Muscle of leg (tissue), 11 donors: ENCODE data around the gene ACP7. TPM values are rescaled to one million over a fixed set of nuclear protein-coding genes. Genes with fewer than 3 reads are reported as not detected.

Source experiments
- DNase-seq: peaks from one replicate; pipeline ENCODE4 v3.0.0; 2013
- H3K27ac ChIP-seq: one replicate; pipeline ENCODE4 v1.5.1; 2013; ENCODE audit warnings: mild to moderate bottlenecking, low read length, control low read depth
- H3K27me3 ChIP-seq: one replicate; pipeline ENCODE4 v1.6.1; 2013; ENCODE audit warnings: low read length; ENCODE audit not compliant: control insufficient read depth, insufficient read depth
- H3K36me3 ChIP-seq: one replicate; pipeline ENCODE4 v1.6.1; 2013; ENCODE audit warnings: low read length; ENCODE audit not compliant: control insufficient read depth, insufficient read depth
- H3K4me1 ChIP-seq: one replicate; pipeline ENCODE4 v1.6.1; 2013; ENCODE audit warnings: low read length; ENCODE audit not compliant: control insufficient read depth, insufficient read depth
- H3K4me3 ChIP-seq: one replicate; pipeline ENCODE4 v1.5.1; 2013; ENCODE audit warnings: low read length, control low read depth
- H3K9me3 ChIP-seq: replicated peaks from 2 replicates; pipeline ENCODE4 v1.6.1; 2013; ENCODE audit warnings: low read depth, low read length; ENCODE audit not compliant: control insufficient read depth
- WGBS: methylation state at CpG from one replicate; pipeline ENCODE4 v1.1.5; 2013; ENCODE audit warnings: missing lambda C conversion rate; ENCODE audit not compliant: insufficient coverage; 5-methylcytosine and 5-hydroxymethylcytosine counted together
- polyA plus RNA-seq, 8 donors: library from polyadenylated mRNA; unstranded; fragments of 120-200 nt; gene quantifications; one replicate each; pipeline versions ENCODE4 v1.2.1 to v1.2.3, GENCODE V29; 2013; ENCODE audit warnings: inconsistent platforms in 1 of 8, low replicate concordance in 1 of 8; ENCODE audit not compliant: insufficient read length in 8 of 8, insufficient read depth in 1 of 8
- total RNA-seq: library from RNA; stranded (reverse); fragments of 120-200 nt; gene quantifications from one replicate; pipeline ENCODE4 v1.2.4, GENCODE V29; 2013

Gene ACP7
- total and polyA plus RNA-seq, 9 donors = 0.05 to 0.28 (median 0.10) TPM; not detected in 1

- Histone ChIP-seq H3K27me3 (no peaks in the 10 kb centered on the region), H3K9me3 (no peaks in the 10 kb centered on the region), H3K36me3 (no peaks in the 10 kb centered on the region), H3K4me1 (peaks cover 63% of the 10 kb centered on the region), H3K27ac (peak overlapping the region; percentile 82), H3K4me3 (no peak overlapping the region)
- DNase-seq = peak; percentile 91
- 52% methylated on average over 12 of the region's 22 CpGs for WGBS
Measured at GRCh38 chr19:39130337-39131254, 46.4 kb downstream of the ACP7 start.

- DNase-seq = peak; percentile 86
- WGBS = 11% methylated on average over 10 of the region's 18 CpGs
Measured at GRCh38 chr19:39131255-39131755, 47.1 kb downstream of the ACP7 start.

GRCh38 chr19:39132344-39132969, 48.3 kb downstream of the ACP7 start:
- 61% methylated on average over 15 of the region's 20 CpGs for WGBS
- Histone ChIP-seq H3K27me3 (no peaks in the 10 kb centered on the region), H3K4me1 (peaks cover 57% of the 10 kb centered on the region), H3K9me3 (no peaks in the 10 kb centered on the region), H3K27ac (peak overlapping the region; percentile 82), H3K4me3 (no peak overlapping the region), H3K36me3 (no peaks in the 10 kb centered on the region)
- no peak for DNase-seq

More at GRCh38 chr19:39131255-39131755, 47.1 kb downstream of the ACP7 start:
- peak overlapping the region; percentile 82 for H3K27ac ChIP-seq
- H3K4me3 ChIP-seq = no peak overlapping the region
- H3K36me3 ChIP-seq = no peaks in the 10 kb centered on the region
- H3K9me3 ChIP-seq = no peaks in the 10 kb centered on the region
- H3K4me1 ChIP-seq = peaks cover 61% of the 10 kb centered on the region
- no peaks in the 10 kb centered on the region for H3K27me3 ChIP-seq

DNA sequence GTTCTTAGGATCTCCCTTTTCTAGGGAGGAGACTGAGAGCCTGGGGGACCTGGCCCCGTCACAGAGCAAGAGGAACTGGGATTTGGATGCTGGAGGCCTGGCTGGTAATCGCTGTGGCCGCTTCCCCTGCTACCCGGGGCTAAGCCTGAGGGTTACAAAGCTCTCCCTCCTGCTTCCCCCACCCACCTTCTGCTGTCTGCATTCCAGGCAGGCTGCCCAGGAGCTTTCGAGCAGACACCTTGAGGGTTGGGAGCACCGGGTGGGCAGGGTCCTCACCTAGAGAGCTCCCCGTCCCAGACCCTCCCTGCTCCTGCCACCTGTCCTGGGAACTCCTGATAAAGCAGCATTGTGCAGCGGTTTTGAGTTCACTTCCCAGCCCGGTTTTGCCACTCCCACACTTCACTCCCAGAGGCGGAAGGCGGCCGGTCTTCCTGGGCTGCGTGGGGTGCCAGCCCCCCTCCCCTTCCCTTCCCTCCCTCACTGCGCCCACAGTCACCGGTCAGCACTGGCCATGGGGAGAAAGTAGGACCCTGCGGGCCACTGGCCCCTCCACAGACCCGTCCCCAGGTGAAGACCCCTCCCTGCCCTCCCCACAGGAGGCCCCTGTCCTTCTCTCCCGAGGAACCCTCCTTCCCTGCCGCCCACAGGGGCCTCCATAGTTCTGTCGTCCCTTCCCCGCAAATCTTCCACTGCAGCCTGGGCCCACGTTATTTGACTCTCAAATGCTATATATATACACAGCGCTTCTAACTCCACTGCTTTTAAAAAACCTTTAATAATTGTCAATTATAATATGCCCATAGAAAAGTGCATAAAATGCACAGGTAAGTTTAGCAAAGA, 49.5 kb downstream of the ACP7 start:
- H3K36me3 ChIP-seq = no peaks in the 10 kb centered on the region
- no peaks in the 10 kb centered on the region for H3K27me3 ChIP-seq
- DNase-seq = no peak
- 24% methylated on average over 11 of the region's 23 CpGs for WGBS
- no peaks in the 10 kb centered on the region for H3K9me3 ChIP-seq
- H3K4me1 ChIP-seq = peaks cover 52% of the 10 kb centered on the region
- H3K27ac ChIP-seq = no peak overlapping the region
- H3K4me3 ChIP-seq = no peak overlapping the region

GRCh38 chr19:39135701-39136100, 51.5 kb downstream of the ACP7 start:
- Histone ChIP-seq H3K27me3 (no peaks in the 10 kb centered on the region), H3K4me1 (peaks cover 51% of the 10 kb centered on the region), H3K9me3 (no peaks in the 10 kb centered on the region), H3K4me3 (no peak overlapping the region), H3K27ac (no peak overlapping the region), H3K36me3 (no peaks in the 10 kb centered on the region)
- DNase-seq = no peak
- 81% methylated on average over 13 of the region's 13 CpGs for WGBS

- H3K4me3 ChIP-seq = no peak overlapping the region
- WGBS = 78% methylated on average over 8 of the region's 12 CpGs
- H3K9me3 ChIP-seq = no peaks in the 10 kb centered on the region
- peaks cover 44% of the 10 kb centered on the region for H3K4me1 ChIP-seq
- no peak for DNase-seq
- H3K27ac ChIP-seq = no peak overlapping the region
- no peaks in the 10 kb centered on the region for H3K27me3 ChIP-seq
- H3K36me3 ChIP-seq = no peaks in the 10 kb centered on the region
Measured at GRCh38 chr19:39136225-39136940, 52.2 kb downstream of the ACP7 start.

DNA sequence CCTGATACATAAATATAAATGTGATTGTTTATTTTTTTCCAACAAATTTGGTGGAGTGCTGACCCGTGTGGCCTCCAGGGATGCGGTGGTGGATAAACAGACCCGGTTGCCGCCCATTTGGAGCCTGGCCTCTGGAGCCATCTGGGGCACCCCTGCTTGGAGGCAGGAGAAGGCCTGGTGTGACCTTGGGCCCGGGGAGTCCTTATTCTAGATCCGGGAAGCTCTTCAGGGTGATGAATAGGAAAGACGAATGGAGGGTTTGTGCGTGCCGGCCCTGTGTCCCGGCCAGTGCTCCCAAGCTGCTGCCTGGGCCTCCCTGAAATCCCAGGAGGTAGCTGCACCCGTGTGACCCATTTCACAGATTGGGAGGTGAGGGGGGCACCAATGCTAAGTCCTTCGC, 53.0 kb downstream of the ACP7 start:
- no peak for DNase-seq
- WGBS = 77% methylated on average over 12 of the region's 12 CpGs
- no peaks in the 10 kb centered on the region for H3K36me3 ChIP-seq
- H3K27me3 ChIP-seq = no peaks in the 10 kb centered on the region
- H3K27ac ChIP-seq = no peak overlapping the region
- peaks cover 37% of the 10 kb centered on the region for H3K4me1 ChIP-seq
- H3K4me3 ChIP-seq = no peak overlapping the region
- H3K9me3 ChIP-seq = no peaks in the 10 kb centered on the region

- WGBS = 70% methylated on average over 6 of the region's 20 CpGs
- Histone ChIP-seq H3K27ac (no peak overlapping the region), H3K27me3 (no peaks in the 10 kb centered on the region), H3K36me3 (no peaks in the 10 kb centered on the region), H3K9me3 (no peaks in the 10 kb centered on the region), H3K4me3 (no peak overlapping the region), H3K4me1 (peaks cover 29% of the 10 kb centered on the region)
- DNase-seq = no peak
Measured at GRCh38 chr19:39138221-39139211, 54.3 kb downstream of the ACP7 start.
